Measurements from ENCODE around the gene UNC45B. TPM values are rescaled to one million over a fixed set of nuclear protein-coding genes. Genes with fewer than 3 reads are reported as not detected.

UNC45B gene
- total RNA-seq, 1 donor from 2014 or later: 0.14 TPM

- Histone ChIP-seq H3K4me3 (no peak overlapping the region), H3K9me3 (no peaks in the 10 kb centered on the region), H3K27me3 (no peaks in the 10 kb centered on the region), H3K4me1 (no peaks in the 10 kb centered on the region), H3K27ac (no peak overlapping the region), H3K36me3 (peaks cover 66% of the 10 kb centered on the region)
- ATAC-seq (no peak), DNase-seq (no peak)
- TF ChIP-seq, protein P1, sequence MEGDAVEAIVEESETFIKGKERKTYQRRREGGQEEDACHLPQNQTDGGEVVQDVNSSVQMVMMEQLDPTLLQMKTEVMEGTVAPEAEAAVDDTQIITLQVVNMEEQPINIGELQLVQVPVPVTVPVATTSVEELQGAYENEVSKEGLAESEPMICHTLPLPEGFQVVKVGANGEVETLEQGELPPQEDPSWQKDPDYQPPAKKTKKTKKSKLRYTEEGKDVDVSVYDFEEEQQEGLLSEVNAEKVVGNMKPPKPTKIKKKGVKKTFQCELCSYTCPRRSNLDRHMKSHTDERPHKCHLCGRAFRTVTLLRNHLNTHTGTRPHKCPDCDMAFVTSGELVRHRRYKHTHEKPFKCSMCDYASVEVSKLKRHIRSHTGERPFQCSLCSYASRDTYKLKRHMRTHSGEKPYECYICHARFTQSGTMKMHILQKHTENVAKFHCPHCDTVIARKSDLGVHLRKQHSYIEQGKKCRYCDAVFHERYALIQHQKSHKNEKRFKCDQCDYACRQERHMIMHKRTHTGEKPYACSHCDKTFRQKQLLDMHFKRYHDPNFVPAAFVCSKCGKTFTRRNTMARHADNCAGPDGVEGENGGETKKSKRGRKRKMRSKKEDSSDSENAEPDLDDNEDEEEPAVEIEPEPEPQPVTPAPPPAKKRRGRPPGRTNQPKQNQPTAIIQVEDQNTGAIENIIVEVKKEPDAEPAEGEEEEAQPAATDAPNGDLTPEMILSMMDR (IDR thresholded peaks at IDR 0.05): no peak
- intact Hi-C loops (cut with DNase I): no loop called here
Measured at GRCh38 chr17:35132816-35133550, 14.6 kb upstream of the UNC45B start.

DNA sequence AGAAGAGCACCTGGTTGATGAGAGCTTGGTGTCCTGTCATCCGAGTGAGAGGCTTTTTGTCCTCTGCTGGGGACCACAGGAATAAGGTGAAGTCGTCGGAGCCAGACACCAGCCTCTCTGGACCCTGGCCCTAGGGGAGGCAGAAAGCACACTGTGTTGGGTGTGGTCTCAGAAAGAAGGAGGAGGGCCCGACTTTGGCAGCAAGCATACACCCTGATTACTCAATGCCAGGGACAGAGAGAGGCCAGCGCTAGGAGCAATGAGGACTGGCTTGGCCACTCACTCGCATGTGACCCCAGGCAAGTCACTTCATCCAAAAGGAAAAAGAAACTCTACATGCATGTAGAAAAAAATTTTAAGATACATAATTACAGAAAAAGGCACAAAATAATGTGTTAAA, 12.3 kb upstream of the UNC45B start:
- DNase-seq (no peak), ATAC-seq (no peak)
- Histone ChIP-seq H3K27me3 (no peaks in the 10 kb centered on the region), H3K4me1 (peaks cover 3% of the 10 kb centered on the region), H3K27ac (no peak overlapping the region), H3K36me3 (peaks cover 78% of the 10 kb centered on the region), H3K4me3 (no peak overlapping the region), H3K9me3 (no peaks in the 10 kb centered on the region)
- intact Hi-C loops (cut with DNase I): no loop called here
- TF ChIP-seq, protein P1 (IDR thresholded peaks at IDR 0.05): no peak

GRCh38 chr17:35138218-35138617, 9.4 kb upstream of the UNC45B start:
- TF ChIP-seq, protein P1 (IDR thresholded peaks at IDR 0.05): no peak
- Histone ChIP-seq H3K36me3 (peaks cover 59% of the 10 kb centered on the region), H3K4me1 (peaks cover 13% of the 10 kb centered on the region), H3K27me3 (no peaks in the 10 kb centered on the region), H3K4me3 (no peak overlapping the region), H3K9me3 (no peaks in the 10 kb centered on the region), H3K27ac (no peak overlapping the region)
- intact Hi-C loops (cut with DNase I): no loop called here
- ATAC-seq (no peak), DNase-seq (no peak)

- Histone ChIP-seq H3K9me3 (no peaks in the 10 kb centered on the region), H3K27ac (no peak within 1 kb of the TSS), H3K4me1 (peaks cover 13% of the 10 kb centered on the region), H3K27me3 (no peaks in the 10 kb centered on the region), H3K36me3 (peaks cover 23% of the 10 kb centered on the region), H3K4me3 (peak within 1 kb of the TSS; percentile 69)
- ATAC-seq (peak; percentile 100), DNase-seq (peak; percentile 92)
- intact Hi-C loops (cut with DNase I): no loop called here
- TF ChIP-seq, protein P1 (IDR thresholded peaks at IDR 0.05): peak; percentile 93
Measured at GRCh38 chr17:35141681-35142466, 5.7 kb upstream of the UNC45B start, which contains the start of gene NLE1. Gene NLE1 (minus strand): TSS chr17:35142303. CDS start chr17:35142275, 28 bp downstream.

DNA sequence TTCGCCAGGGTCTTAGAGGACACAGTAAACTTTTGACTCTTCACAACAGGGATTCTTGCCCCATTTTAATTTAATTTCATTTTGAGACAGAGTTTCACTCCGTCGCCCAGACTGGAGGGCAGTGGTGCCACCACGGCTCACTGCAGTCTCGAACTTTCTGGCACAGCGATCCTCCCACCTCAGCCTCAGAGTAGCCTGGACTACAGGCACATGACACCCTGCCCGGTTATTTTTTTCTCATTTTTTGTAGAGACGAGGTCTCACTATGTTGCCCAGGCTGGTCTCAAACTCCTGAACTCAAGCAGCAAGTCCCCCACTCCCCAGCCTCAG, 5.2 kb upstream of the UNC45B start:
- ATAC-seq (no peak), DNase-seq (no peak)
- intact Hi-C loops (cut with DNase I): no loop called here
- TF ChIP-seq, protein P1 (IDR thresholded peaks at IDR 0.05): no peak
- no peak overlapping the region for H3K27ac ChIP-seq
- H3K36me3 ChIP-seq: peaks cover 18% of the 10 kb centered on the region
- no peaks in the 10 kb centered on the region for H3K27me3 ChIP-seq
- H3K4me3 ChIP-seq: peak overlapping the region; percentile 69
- no peaks in the 10 kb centered on the region for H3K9me3 ChIP-seq
- peaks cover 13% of the 10 kb centered on the region for H3K4me1 ChIP-seq
